ENCODE measurements around the gene SLC24A4. TPM values are rescaled to one million over a fixed set of nuclear protein-coding genes. Genes with fewer than 3 reads are reported as not detected.

Gene SLC24A4
- total RNA-seq, 1 donor from 2014 or later = 1.5 TPM

DNA sequence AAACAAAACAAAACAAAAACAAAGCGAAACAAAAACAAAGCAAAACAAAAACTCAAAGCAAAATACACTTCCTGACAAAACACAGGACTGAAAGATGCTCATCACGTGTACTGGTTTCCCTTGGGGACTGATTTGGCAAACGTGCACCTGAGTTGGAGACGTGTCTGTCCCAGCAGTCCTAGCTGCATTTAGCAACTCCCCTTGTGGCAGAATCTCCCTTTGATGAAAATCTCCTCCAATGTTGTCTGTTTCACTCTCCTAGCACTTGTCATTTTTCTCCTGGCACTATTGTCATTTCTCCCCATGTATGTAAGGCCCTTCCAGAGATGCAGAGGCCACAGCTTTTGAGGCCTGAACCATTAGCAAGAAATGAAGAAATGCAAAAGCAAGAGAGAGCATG, 6.8 kb upstream of the SLC24A4 start:
- H3K27ac ChIP-seq = no peak overlapping the region
- no peaks in the 10 kb centered on the region for H3K36me3 ChIP-seq
- H3K9me3 ChIP-seq = no peaks in the 10 kb centered on the region
- H3K4me1 ChIP-seq = peaks cover 11% of the 10 kb centered on the region
- intact Hi-C loops (cut with DNase I) = no loop called here
- H3K27me3 ChIP-seq = no peaks in the 10 kb centered on the region
- DNase-seq (ENCODE audit: extremely low spot score in 2 of 2) = no peak
- no peak overlapping the region for H3K4me3 ChIP-seq
- TF ChIP-seq, protein P1, sequence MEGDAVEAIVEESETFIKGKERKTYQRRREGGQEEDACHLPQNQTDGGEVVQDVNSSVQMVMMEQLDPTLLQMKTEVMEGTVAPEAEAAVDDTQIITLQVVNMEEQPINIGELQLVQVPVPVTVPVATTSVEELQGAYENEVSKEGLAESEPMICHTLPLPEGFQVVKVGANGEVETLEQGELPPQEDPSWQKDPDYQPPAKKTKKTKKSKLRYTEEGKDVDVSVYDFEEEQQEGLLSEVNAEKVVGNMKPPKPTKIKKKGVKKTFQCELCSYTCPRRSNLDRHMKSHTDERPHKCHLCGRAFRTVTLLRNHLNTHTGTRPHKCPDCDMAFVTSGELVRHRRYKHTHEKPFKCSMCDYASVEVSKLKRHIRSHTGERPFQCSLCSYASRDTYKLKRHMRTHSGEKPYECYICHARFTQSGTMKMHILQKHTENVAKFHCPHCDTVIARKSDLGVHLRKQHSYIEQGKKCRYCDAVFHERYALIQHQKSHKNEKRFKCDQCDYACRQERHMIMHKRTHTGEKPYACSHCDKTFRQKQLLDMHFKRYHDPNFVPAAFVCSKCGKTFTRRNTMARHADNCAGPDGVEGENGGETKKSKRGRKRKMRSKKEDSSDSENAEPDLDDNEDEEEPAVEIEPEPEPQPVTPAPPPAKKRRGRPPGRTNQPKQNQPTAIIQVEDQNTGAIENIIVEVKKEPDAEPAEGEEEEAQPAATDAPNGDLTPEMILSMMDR (IDR thresholded peaks at IDR 0.05) = no peak

DNA sequence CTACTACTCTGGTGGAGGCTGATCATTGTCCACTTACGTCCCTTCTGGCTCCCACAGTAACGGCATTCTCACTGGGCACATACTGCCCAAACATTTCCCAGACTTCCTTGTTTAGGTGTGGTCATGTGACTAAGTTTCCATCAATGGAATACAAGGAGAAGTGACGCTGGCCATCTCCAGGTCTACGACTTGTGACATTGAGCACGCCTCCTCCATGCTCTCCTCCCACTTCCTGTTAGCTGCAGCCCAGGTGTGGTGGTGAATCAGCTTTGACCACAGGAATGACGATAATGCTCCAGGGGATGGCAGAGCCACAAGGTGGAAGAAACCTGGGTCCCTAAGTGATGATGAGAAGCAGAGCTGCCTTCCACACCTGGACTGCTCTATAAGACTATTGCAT, 6.0 kb upstream of the SLC24A4 start:
- no peak for DNase-seq (ENCODE audit: extremely low spot score in 2 of 2)
- H3K9me3 ChIP-seq = no peaks in the 10 kb centered on the region
- H3K27ac ChIP-seq = no peak overlapping the region
- H3K36me3 ChIP-seq = no peaks in the 10 kb centered on the region
- no peak for TF ChIP-seq POLR2AphosphoS5 (IDR thresholded peaks at IDR 0.05; ENCODE audit: insufficient read depth in 1 of 2, low read depth in 1 of 2)
- TF ChIP-seq, protein P1 (IDR thresholded peaks at IDR 0.05) = no peak
- TF ChIP-seq POLR2A (IDR thresholded peaks at IDR 0.05) = no peak
- no peaks in the 10 kb centered on the region for H3K27me3 ChIP-seq
- H3K4me3 ChIP-seq = no peak overlapping the region
- H3K4me1 ChIP-seq = peaks cover 11% of the 10 kb centered on the region
- intact Hi-C loops (cut with DNase I) = no loop called here

DNA sequence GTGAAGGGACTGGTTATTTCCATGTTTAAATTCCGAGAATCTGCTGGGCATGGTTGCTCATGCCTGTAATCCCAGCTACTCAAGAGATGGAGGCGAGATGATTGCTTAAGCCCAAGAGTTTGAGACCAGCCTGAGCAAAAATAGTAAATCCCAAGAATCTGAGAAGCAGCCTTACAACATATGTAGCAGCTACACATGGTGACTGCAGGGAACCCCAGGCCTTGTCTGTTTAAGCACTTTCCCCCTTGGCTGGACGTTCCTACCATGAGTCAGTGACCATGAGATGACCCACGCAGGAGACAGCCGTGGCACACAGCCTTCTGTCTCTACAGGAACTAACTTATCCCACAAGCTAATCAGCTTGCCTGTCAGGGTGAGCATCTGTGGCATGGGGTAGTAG, 5.5 kb upstream of the SLC24A4 start:
- peaks cover 13% of the 10 kb centered on the region for H3K4me1 ChIP-seq
- no peaks in the 10 kb centered on the region for H3K9me3 ChIP-seq
- H3K36me3 ChIP-seq = no peaks in the 10 kb centered on the region
- DNase-seq (ENCODE audit: extremely low spot score in 2 of 2) = no peak
- TF ChIP-seq POLR2A (IDR thresholded peaks at IDR 0.05) = no peak
- no peak for TF ChIP-seq POLR2AphosphoS5 (IDR thresholded peaks at IDR 0.05; ENCODE audit: insufficient read depth in 1 of 2, low read depth in 1 of 2)
- TF ChIP-seq, protein P1 (IDR thresholded peaks at IDR 0.05) = no peak
- H3K27ac ChIP-seq = no peak overlapping the region
- intact Hi-C loops (cut with DNase I) = no loop called here
- H3K27me3 ChIP-seq = no peaks in the 10 kb centered on the region
- no peak overlapping the region for H3K4me3 ChIP-seq

DNA sequence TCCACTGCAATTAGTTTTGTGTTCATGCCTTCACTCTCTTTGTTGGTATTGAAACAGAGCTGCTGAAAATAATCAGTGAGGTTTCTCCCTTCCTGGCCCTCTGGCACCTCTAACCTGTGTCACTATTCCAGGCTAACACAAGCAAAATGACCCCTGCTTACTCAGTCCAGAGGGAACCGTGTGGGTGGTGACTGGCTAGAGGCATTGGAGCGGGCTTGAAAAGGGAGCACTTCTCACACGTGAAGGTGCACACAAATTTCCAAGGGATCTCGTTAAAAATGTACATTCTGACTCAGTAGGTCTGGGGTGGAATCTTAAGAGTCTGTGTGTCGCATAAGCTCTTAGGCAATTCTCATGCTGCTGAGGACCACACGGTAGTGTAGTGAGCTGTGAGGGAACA, 1.3 kb upstream of the SLC24A4 start:
- no peaks in the 10 kb centered on the region for H3K9me3 ChIP-seq

DNA sequence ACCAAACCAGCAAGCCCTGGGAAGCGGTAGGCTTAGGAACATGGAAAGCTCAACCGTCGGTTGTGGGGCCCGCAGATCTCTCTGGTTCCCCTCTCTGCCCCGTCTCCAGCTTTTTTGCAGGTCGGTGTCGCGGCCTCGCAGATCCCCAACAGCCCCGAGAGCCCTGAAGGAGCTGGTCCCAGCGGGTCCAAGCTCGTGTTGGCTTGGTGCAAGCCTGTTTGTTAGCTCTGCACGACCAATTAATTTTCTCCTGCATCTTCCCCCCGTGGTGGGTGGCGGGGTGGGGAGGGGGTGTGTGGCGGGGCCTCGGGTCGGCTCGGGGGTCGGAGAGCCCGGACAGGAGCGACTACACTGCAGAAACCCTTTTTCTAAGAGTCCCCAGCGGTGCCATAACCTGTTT, 449 bp upstream of the SLC24A4 start:
- intact Hi-C loops (cut with DNase I) = no loop called here
- TF ChIP-seq, protein P1 (IDR thresholded peaks at IDR 0.05) = no peak
- TF ChIP-seq POLR2AphosphoS5 (IDR thresholded peaks at IDR 0.05; ENCODE audit: insufficient read depth in 1 of 2, low read depth in 1 of 2) = no peak
- no peak for TF ChIP-seq POLR2A (IDR thresholded peaks at IDR 0.05)
- H3K27ac ChIP-seq = no peak overlapping the region
- no peaks in the 10 kb centered on the region for H3K9me3 ChIP-seq
- H3K4me1 ChIP-seq = peaks cover 16% of the 10 kb centered on the region
- peak overlapping the region; percentile 31 to 50 for H3K4me3 ChIP-seq
- no peaks in the 10 kb centered on the region for H3K27me3 ChIP-seq
- H3K36me3 ChIP-seq = no peaks in the 10 kb centered on the region
- no peak for DNase-seq (ENCODE audit: extremely low spot score in 2 of 2)

More for the DNA sequence above, 1.3 kb upstream of the SLC24A4 start:
- TF ChIP-seq, protein P1 (IDR thresholded peaks at IDR 0.05) = no peak
- TF ChIP-seq POLR2AphosphoS5 (IDR thresholded peaks at IDR 0.05; ENCODE audit: insufficient read depth in 1 of 2, low read depth in 1 of 2) (no peak), POLR2A (IDR thresholded peaks at IDR 0.05) (no peak)
- intact Hi-C loops (cut with DNase I) = no loop called here
- Histone ChIP-seq H3K27ac (no peak overlapping the region), H3K27me3 (no peaks in the 10 kb centered on the region), H3K4me3 (no peak overlapping the region), H3K4me1 (peaks cover 16% of the 10 kb centered on the region), H3K36me3 (no peaks in the 10 kb centered on the region)
- no peak for DNase-seq (ENCODE audit: extremely low spot score in 2 of 2)

Measured in vagina (tissue), 2 donors.